Dedifferentiated amniotic fluid mesenchymal stem cell (primary cell): ENCODE results near the gene CEP350.

Experiments
- DNase-seq: peaks from one replicate; pipeline ENCODE4 v3.0.0-alpha.2; 2016; ENCODE audit errors: extremely low spot score

Gene CEP350

GRCh38 chr1:180156631-180157091, 202.1 kb downstream of the CEP350 start:
- peak; percentile 31 for DNase-seq

- DNase-seq: no peak
These were observed 202.5 kb downstream of the CEP350 start for GRCh38 chr1:180157108-180157507.

DNA sequence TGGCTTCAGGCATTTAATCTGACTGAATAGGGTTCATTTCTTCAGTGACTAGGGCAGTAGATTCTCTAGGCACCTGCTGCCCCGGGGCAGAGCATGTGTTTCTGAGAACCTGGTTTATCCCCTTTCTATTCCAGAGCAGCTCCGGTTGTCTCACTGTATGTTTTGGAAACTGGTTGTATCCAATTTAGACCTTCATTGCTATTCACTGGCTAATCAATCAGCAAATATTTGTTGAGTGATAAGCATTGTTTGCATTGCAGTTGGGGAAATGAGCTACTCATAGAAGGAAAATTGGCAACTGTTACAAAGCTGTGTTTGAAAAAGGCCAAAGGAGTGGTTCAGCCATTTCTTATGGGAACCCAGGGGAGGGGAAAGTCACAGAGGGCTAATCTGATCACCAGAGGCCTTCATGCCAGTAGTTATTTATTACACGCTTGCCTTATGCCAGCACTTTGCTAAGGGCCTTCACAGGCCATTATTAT, 203.0 kb downstream of the CEP350 start:
- no peak for DNase-seq

- DNase-seq: no peak
These were observed 203.8 kb downstream of the CEP350 start for GRCh38 chr1:180158149-180159147.

DNA sequence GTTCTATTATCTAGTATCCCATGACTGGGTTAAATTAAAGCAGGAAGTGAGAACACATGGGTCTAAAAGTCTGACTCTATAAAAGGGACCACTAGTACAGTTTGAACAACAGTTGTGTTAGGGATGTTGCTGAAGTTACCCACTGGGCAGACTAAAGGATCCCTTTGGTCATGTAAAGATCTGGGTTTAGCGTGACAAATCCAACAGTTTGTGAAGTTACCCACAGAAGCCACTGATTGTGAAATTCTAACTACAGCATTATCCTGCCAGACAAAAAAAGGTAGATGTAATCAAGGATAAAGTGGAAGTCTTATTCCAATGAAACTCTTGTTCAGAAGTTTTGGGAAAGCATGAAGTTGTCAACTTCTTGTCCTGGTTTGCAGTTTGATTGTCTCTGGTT, 205.7 kb downstream of the CEP350 start:
- no peak for DNase-seq

DNA sequence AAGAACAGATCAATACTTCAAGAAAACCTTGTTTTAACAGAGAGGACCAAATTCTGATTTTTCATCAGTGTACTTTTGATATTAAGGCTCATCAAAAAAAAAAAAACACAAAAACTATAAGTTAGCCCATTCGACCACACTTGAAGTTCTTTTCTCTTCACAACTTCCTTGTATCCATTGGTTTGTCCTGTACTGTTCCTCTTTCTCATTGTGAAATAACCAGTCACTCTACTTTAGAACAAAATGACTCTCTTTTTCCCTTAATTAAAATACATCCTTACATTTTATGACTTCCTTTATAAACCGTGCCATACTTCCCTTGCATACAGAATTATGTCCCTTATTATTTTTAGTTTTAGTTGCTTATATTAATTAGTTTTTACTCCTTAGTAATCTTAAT, 208.4 kb downstream of the CEP350 start:
- no peak for DNase-seq
